ENCODE measurements around the gene CENPE.

CENPE gene

DNA sequence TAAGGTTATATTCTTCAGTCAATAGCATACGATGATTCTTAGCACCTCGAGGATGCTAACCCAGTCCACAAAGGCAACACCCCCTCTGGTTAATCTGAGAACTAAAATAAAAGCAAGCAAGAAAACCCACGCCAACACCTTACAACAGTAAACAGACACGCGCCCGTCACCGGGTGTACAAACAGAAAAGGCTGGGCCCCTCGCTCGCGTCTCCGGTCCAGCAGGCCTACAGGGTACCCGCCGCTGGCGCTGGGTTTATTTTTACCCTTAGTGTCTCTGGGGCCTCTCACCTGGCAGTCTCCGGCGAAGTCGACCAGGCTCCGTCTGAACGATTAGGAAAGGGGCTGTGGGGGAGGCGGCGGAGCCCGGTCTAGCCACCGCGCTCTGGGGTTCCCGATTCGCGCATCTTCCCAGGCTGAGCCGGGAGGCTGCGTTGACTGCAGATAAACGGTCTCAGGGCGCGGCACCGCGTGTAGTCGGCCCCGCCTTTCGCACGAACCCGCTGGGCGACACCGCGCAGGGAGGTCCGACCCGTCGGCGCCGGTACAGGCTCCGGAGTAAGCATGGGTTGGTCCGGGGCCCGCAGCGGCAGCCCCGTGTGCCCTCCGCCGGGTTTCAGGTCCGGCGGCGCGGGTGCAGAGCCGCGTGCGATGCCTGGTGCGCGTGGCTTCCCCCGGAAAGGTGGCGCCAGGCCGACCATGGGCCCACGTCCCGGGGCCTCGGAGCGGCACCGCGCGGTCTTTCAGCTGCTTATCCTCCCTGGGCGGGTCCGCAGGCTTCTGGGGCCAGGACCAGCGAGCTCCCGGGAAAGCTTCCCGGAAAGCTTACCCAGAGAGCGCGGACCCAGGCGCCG lies 122.0 kb downstream of the CENPE start:
- Mint-ChIP-seq H3K36me3 (peaks cover 27% of the 10 kb centered on the region), H3K4me3 (peak overlapping the region; percentile 99), H3K9me3 (ENCODE audit: low read depth) (no peaks in the 10 kb centered on the region), H3K27me3 (no peaks in the 10 kb centered on the region), H3K27ac (peak overlapping the region; percentile 100), H3K4me1 (ENCODE audit: low read depth) (peaks cover 49% of the 10 kb centered on the region)

DNA sequence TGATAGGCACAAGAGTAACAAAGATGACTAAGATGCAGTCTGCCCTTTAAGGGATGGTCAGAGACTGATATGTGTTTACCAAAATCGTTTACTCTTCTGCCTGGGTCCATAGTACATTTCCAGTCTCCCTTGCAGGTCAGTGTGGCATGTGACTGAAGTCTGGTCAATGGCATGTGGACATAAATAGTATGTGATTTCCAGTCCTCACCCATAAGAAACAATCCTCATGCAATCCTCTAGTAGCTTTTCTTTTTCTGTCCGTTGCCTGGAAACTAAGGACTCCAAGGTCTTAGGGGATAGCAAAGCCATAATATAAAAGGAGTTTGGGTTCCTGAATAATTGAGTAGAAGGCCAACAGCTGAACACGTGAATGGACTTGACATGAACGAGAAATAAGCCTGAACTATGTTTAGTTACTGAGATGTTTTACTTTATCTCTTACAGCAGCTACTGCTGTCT lies 122.7 kb downstream of the CENPE start:
- H3K27ac Mint-ChIP-seq: peak overlapping the region; percentile 100
- peaks cover 24% of the 10 kb centered on the region for H3K36me3 Mint-ChIP-seq
- H3K9me3 Mint-ChIP-seq (ENCODE audit: low read depth): no peaks in the 10 kb centered on the region
- peaks cover 51% of the 10 kb centered on the region for H3K4me1 Mint-ChIP-seq (ENCODE audit: low read depth)
- no peaks in the 10 kb centered on the region for H3K27me3 Mint-ChIP-seq
- H3K4me3 Mint-ChIP-seq: peak overlapping the region; percentile 99

- H3K27me3 Mint-ChIP-seq: no peaks in the 10 kb centered on the region
- H3K4me1 Mint-ChIP-seq (ENCODE audit: low read depth): peaks cover 51% of the 10 kb centered on the region
Measured at GRCh38 chr4:103074744-103075434, 123.3 kb downstream of the CENPE start.

DNA sequence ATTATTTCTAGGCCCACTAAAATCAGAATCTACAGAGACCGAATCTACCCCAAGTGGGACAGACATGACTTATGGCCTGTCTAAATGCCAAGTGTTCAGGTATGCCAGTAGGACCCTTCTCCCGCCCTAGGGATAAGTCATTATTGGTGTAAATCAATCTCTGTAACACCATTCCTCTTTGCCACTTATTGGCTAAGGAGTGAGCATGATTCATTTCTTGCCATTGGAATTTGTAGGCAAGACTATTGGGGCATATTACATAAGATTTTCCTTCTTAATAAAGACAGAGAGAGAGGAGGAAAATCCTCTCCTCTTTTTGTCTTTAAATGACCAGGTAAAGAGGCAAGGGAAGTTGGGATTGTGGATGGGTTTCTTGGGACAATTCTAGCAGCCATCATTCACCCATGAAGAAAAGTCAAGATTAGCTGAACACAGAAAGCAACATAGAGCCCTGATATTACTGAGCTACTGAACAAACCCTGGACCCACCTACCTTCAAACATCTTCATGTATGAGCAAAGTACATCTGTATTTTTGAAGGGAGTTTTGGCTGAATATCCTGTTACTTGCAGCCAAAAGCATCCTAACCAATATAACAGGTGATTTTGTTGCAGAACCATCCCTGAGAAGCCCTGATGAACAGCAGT lies 124.2 kb downstream of the CENPE start:
- Mint-ChIP-seq H3K9me3 (ENCODE audit: low read depth) (no peaks in the 10 kb centered on the region), H3K4me1 (ENCODE audit: low read depth) (peaks cover 52% of the 10 kb centered on the region), H3K27me3 (no peaks in the 10 kb centered on the region), H3K4me3 (peak overlapping the region; percentile 99), H3K36me3 (peaks cover 18% of the 10 kb centered on the region), H3K27ac (no peak overlapping the region)

More at GRCh38 chr4:103074744-103075434, 123.3 kb downstream of the CENPE start:
- H3K4me3 Mint-ChIP-seq: peak overlapping the region; percentile 99
- peak overlapping the region; percentile 100 for H3K27ac Mint-ChIP-seq
- peaks cover 22% of the 10 kb centered on the region for H3K36me3 Mint-ChIP-seq
- H3K9me3 Mint-ChIP-seq (ENCODE audit: low read depth): no peaks in the 10 kb centered on the region

- peak overlapping the region; percentile 5 for H3K27ac Mint-ChIP-seq
- H3K9me3 Mint-ChIP-seq (ENCODE audit: low read depth): no peaks in the 10 kb centered on the region
- peaks cover 33% of the 10 kb centered on the region for H3K4me1 Mint-ChIP-seq (ENCODE audit: low read depth)
- peaks cover 14% of the 10 kb centered on the region for H3K36me3 Mint-ChIP-seq
- no peak overlapping the region for H3K4me3 Mint-ChIP-seq
- no peaks in the 10 kb centered on the region for H3K27me3 Mint-ChIP-seq
Measured at GRCh38 chr4:103067841-103068547, 130.1 kb downstream of the CENPE start.

GRCh38 chr4:103060453-103061148 lies 137.5 kb downstream of the CENPE start:
- peaks cover 24% of the 10 kb centered on the region for H3K36me3 Mint-ChIP-seq
- peaks cover 3% of the 10 kb centered on the region for H3K9me3 Mint-ChIP-seq (ENCODE audit: low read depth)
- H3K27me3 Mint-ChIP-seq: no peaks in the 10 kb centered on the region
- no peak overlapping the region for H3K4me3 Mint-ChIP-seq
- H3K4me1 Mint-ChIP-seq (ENCODE audit: low read depth): no peaks in the 10 kb centered on the region
- no peak overlapping the region for H3K27ac Mint-ChIP-seq

Data from activated naive CD8-positive, alpha-beta T cell (primary cell).